ENCODE results near the gene C1QB.

DNA sequence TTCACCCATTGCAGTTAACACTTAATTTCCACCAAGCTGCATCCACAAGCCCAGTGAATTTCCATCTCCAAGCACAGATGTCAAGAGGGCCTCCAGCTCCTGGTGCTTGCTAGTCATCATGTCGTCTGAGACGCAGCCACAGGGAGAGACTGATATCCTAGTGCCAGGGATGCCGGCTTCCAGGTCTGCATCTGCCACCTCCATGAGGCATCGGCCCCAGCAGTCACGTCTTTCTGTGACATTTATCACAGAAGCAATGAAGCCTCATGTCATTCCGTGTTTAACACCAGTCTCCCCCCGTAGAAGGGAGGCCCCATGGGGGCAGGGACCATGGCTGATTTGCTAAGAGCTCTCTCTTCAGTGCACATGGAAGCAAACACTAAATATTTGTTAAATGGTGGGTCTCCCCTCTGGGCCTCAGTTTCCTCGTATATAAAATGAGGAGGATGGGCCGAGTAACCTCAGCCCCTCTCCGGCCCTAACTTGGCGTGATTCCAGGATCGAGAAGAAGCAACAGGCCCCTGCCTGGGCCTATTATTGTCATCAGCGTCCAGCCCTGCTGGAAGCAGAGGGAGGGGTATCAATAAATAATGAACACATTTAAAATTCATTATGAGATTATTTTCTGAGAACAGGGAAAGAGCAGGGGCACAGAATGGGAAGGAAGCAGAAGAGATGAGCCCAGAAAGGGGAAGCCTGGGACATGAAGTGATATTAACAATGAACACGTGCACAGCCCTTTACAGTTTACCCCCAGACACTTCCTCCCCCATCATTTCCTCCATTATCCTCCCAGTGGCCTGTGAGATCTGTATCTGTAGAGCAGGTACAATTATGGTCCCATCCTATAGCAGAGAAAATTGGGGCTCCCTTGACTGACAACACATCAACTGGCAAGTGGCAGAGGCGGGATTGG, 837 bp upstream of the C1QB start:
- TF ChIP-seq, protein P1, sequence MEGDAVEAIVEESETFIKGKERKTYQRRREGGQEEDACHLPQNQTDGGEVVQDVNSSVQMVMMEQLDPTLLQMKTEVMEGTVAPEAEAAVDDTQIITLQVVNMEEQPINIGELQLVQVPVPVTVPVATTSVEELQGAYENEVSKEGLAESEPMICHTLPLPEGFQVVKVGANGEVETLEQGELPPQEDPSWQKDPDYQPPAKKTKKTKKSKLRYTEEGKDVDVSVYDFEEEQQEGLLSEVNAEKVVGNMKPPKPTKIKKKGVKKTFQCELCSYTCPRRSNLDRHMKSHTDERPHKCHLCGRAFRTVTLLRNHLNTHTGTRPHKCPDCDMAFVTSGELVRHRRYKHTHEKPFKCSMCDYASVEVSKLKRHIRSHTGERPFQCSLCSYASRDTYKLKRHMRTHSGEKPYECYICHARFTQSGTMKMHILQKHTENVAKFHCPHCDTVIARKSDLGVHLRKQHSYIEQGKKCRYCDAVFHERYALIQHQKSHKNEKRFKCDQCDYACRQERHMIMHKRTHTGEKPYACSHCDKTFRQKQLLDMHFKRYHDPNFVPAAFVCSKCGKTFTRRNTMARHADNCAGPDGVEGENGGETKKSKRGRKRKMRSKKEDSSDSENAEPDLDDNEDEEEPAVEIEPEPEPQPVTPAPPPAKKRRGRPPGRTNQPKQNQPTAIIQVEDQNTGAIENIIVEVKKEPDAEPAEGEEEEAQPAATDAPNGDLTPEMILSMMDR (IDR thresholded peaks at IDR 0.05): no peak
- no peak for TF ChIP-seq EP300 (IDR thresholded peaks at IDR 0.05)
- no peak for TF ChIP-seq POLR2A (IDR thresholded peaks at IDR 0.05)
- TF ChIP-seq POLR2AphosphoS5 (IDR thresholded peaks at IDR 0.05): no peak

All from upper lobe of left lung (tissue), 4 donors.